Measurements from ENCODE around the gene IP6K2.

- no peak for TF ChIP-seq POLR2A (IDR thresholded peaks at IDR 0.05; ENCODE audit: low read length)
- no peak for TF ChIP-seq GATA1 (IDR thresholded peaks at IDR 0.05; ENCODE audit: low read depth, low read length)
These were observed 61.4 kb downstream of the IP6K2 start for GRCh38 chr3:48655606-48656005.

Measured in erythroblast (primary cell).